Raji (cell line): Measurements from ENCODE around the gene ADAT3.

Experiments used
- POLR2A ChIP-seq: IDR thresholded peaks from 2 replicates; pipeline ENCODE4 v1.6.1; 2011; ENCODE audit warnings: low read depth, low read length, control low read depth; ENCODE audit not compliant: insufficient read depth

Gene ADAT3

GRCh38 chr19:1941146-1942077 is 36.2 kb downstream of the ADAT3 start, which contains the start of gene CSNK1G2:
TSS of gene CSNK1G2 (plus strand) at chr19:1941172. CDS start at chr19:1969773, 28,601 bp downstream.
- no peak for TF ChIP-seq POLR2A

GRCh38 chr19:1942078-1942933 is 37.1 kb downstream of the ADAT3 start:
- TF ChIP-seq POLR2A = peak; percentile 51; the same call in 1 of the 2 replicates

- TF ChIP-seq POLR2A = no peak
Observed at GRCh38 chr19:1942934-1943555, 37.8 kb downstream of the ADAT3 start.

- TF ChIP-seq POLR2A = no peak
Observed at GRCh38 chr19:1943661-1944087, 38.5 kb downstream of the ADAT3 start.

- TF ChIP-seq POLR2A = no peak
Observed at GRCh38 chr19:1944088-1944915, 39.1 kb downstream of the ADAT3 start.

DNA sequence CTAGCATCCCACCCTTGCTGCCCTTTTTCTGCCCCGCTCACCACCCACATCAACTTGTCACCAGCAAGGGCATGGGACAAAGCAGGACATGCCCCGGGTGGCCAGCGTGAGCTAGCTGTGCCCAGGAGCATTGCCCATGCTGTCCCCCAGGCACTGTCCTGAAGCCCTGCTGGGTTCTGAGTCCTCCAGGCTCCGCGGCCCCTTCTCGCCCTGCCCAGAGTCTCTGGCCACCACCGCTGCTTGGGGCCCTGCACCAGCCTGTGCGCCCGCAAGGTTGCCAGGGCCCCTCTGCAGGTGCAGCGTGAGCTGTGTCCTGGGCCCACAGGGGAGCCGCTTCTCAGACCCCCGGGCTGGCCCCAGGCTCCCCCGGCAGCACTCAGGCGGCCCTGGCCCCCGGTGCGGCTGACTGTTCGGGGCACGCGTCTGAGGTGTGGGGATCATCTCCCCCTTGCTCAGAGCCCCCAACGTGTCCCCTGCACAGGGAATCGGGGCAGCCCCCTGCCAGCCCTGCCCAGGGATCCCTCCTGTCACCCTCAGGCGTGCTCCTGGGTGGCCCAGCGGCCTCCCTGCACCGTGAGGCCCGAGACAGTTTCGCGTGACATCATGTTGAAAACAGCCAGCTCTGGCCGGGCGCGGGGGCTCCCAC is 39.8 kb downstream of the ADAT3 start:
- TF ChIP-seq POLR2A = no peak

- no peak for TF ChIP-seq POLR2A
Observed at GRCh38 chr19:1945899-1946298, 40.7 kb downstream of the ADAT3 start.

- no peak for TF ChIP-seq POLR2A
Observed at GRCh38 chr19:1947651-1948209, 42.5 kb downstream of the ADAT3 start.

- no peak for TF ChIP-seq POLR2A
Observed at GRCh38 chr19:1949304-1950101, 44.3 kb downstream of the ADAT3 start.

DNA sequence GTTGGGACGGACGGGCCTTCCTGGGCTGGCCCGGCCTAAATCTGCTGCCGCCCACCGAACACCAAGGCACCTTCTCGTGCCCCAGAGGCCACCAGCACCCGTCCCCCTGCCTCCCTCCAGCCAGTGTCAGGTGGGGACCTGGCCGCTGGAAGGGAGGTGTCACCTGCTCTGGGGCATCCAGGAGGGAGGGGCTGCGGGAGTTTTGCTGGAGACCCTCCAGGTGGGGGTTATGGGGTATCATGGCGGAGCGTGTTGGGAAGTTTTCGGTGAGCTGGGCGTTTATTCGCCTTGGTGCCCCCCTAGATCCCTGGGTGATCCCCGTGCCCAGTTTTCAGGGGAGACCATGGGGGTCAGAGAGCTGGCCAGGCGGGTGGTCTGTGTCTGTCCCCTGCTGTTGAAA is 45.4 kb downstream of the ADAT3 start:
- no peak for TF ChIP-seq POLR2A

GRCh38 chr19:1952635-1953034 is 47.4 kb downstream of the ADAT3 start:
- no peak for TF ChIP-seq POLR2A

- no peak for TF ChIP-seq POLR2A
Observed at GRCh38 chr19:1953037-1953436, 47.8 kb downstream of the ADAT3 start.
